ENCODE results near the gene APOD.
"Not testable (repeated sequence)": the region's sequence is repeated elsewhere in the genome, so short reads cannot be mapped to it uniquely, and the experiment has no call there.

APOD gene

DNA sequence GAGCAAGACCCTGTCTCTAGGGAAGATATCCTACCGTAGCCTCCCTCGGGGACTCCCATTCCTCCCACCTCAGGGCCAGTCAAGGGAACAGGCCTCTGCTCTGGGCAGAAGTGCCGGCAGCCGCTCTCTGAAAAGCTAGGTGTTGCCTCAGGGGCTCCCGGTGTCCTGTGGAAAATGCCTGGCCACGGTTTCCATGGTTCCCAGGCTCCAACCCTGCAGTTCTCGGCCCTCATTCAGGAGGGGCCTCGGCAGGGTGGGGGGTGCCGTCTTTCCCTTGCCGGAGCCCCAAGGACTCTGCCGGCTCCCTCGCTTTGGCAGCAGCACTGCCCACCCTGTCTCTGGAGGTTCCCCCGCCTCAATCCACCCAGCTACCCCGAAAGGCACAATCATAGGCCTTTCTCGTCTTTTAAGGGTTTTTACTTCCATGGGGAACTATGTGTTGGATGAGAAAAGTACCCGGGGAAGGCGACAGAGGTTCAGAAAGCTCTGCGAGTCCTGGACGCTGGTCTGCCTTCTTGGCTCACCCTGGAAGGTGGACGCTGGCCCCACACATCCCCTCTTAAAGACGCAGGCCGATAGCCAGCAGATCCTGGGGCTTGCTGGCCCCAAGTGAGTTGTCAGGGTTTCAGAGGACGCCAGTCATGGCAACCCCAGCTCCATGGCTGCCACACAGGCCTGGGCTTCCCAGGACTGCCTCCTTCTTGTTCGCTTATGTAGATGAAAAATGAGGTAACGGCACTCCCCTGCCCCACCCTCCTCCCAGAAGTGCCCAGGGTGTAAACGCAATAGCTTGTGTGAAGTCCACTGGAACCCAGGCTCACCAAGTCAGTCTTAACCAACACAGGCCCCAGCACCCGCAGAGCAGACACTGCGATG is 34.3 kb upstream of the APOD start:
- not testable (repeated sequence) for DNase-seq (ENCODE audit: low read depth in 2 of 2)

DNA sequence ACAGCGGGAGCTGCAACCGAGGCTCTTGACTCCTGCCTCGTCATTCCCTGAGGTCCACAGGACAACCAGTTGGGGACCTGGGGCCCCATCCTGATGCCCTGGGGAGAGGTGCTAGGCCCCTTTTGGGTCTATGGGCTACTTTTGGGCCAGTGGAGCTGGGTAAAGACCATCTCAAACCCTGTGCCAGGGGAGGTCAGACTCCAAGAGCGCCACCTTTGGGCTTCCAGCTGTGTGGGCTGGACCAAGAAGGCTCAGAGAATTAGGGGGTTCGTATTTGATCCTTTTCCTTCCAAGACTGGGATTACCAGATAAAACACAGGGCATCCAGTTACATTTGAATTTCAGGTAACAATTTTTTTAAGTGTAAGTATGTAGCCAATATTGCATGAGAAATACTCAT is 33.4 kb upstream of the APOD start:
- DNase-seq (ENCODE audit: low read depth in 2 of 2) = not testable (repeated sequence)

DNA sequence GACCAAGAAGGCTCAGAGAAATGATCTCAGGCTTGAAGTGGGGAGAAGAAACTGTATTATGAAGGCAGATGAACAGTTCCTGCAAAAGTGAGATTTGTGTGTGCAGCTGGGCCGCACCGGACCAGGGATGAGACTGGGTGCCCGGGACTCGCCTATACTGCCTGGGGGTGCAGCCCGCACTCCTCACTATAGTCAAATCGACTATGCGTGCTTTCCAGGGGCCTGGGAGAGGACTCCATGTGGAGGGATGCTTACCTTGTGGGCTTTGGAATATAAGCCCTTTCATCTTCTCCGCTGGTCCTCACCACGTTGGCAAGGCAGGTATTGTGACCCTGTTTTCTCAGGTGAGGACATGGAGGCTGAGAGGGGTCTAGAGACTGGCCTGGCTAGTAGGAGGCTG is 32.9 kb upstream of the APOD start:
- DNase-seq (ENCODE audit: low read depth in 2 of 2) = no peak

DNA sequence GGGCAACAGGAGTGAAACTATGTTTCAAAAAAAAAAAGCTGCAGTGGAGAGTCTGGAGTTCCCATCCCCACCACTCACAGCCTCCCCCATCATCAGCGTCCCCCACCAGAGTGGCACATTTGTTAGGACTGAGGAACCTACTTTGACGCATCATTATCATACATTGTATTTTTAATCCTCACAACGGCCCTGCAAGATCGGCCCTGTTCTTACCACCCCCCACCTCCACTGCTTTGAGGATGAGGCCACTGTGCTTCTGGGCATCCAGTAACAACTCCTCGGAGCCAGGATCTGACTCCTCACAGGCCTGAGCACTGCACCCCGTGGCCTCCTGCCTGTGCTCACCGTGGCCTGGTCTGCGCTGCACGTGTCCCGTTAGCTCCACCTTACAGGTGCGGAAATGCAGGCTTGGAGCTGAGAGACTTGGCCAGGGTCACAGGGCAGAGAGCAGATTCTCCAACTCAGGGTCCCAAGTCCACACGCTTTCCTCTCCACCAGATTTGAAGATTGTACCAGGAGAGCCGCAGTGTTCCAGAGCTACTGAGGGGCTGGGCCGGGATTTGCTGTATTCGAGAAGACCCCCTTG is 32.3 kb upstream of the APOD start:
- not testable (repeated sequence) for DNase-seq (ENCODE audit: low read depth in 2 of 2)

DNA sequence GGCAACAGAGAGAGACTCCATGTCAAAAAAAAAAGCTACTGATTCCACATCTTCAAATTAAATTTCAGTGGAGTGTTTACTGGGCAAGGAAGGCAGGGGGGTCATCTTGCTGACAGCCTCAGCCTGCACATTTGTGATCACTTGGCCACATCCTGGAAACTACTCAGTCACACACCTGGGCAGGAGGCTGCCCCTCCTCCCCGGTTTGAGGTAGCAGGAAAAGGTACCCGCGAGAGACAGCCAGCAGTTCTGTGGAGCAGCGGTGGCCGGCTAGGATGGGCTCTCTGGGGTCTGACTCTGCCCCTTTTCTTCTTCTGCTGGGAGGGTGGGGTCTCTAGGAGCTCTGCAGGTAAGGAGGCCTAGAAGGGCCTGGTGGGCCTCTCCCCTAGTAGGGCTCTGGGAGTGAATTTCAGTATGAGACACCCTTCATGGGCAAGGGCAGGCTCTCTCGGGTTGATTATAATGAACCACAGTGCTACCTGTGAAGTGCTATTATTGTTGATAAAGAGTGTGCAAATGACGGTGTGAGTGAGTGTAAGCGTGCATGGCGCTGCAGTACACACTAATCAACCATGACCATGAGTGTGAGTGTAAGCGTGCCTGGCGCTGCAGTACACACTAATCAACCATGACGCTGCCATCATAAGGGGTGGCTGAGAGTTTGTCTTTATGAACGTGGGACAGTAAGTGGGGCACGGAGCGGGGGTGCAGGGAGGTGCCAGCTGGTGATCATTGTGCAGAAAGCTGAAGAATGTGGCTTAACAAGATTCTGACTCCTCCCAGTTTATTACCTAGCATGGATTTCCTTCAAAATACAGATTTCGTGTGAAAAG is 31.1 kb upstream of the APOD start:
- DNase-seq (ENCODE audit: low read depth in 2 of 2) = not testable (repeated sequence)

DNA sequence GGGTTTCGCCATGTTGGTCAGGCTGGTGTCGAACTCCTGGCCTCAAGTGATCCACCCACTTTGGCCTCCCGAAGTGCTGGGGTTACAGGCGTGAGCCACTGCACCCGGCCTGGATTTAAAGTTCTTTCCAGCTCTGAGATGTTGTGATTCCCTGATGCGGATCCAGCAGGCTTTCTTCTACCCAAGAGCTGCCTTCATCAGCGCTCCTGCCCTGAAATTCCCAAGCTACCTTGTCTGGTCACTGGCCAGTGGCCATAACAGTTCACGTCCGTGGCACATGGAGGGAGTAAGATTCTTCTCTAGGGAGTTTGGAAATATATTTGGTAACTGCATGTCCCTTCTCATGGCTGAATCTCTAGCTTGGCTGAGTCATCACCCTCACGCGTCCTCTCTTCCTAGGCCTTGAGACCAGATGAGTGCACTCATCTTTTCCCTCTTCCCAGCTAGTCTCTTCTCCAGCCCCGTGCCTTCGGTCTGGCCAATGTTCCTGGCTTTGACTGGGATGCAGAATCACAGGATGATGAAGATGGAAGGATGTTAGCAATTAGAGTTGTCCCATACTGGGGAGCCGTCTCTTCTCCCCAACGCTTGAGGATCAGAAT is 29.8 kb upstream of the APOD start:
- DNase-seq (ENCODE audit: low read depth in 2 of 2) = no peak

DNA sequence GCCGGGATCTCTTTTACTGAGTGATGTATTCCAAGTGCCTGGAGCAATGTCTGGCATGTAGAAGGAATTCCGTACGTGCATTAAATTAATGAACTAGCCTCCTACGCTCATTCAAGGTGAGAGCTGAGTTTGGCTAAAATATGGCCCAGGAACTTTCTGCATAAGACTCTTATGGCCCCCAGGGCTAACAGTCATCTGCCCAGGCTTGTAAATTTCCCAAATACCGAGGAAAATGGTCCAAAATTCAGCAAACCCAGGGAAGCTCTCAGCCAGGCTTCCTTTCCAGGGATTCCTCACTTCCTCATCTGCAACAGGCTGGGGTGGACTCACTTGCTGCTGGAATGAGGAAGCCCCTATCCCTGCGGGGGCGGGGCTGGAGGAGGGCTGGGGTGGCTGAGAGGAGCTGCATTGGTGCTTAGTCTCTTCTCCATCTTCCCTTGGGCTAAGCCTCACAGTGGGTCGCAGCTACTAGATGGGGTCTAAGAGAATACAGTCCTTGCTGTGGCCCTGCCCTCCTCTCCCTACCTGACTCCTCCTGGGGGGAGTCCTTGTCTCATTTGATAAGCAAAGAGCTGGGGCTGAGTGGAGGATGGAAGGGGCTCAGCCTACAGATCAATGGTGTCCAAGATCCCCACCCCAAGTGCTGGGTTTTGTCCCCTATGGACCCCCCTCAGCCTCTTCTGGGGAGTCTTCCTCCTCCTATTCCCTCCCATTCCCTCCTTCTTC is 28.5 kb upstream of the APOD start:
- no peak for DNase-seq (ENCODE audit: low read depth in 2 of 2)

DNA sequence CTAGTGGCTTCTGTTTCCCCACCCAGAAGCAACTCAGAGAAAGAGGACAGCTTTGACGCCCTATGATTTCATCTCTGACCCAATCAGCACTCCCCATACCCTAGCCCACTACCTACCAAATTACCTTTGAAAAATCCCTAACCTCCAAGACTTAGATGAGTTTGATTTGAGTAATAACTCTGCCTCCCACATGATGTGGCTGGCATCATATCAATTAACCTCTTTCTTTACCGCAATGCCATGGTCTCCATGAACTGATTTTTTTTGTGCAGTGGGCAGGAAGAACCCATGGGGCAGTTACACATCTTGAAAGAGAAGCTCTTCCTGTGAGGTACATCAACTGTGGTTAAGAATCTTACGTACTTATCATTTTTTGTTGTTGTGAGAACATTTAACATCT is 25.5 kb upstream of the APOD start:
- no peak for DNase-seq (ENCODE audit: low read depth in 2 of 2)

DNA sequence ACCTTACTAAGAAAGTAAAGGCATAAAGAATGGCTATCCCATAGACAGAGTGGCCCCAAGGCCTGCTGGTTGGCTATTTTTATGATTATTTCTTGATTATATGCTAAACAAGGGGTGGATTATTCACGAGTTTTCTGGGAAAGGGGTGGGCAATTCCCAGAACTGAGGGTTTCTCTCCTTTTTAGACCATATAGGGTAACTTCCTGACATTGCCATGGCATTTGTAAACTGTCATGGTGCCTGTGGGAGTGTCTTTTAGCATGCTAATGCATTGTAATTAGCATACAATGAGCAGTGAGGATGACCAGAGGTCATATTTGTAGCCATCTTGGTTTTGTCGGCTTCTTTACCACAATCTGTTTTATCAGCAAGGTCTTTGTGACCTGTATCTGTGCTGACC is 18.0 kb upstream of the APOD start:
- DNase-seq (ENCODE audit: low read depth in 2 of 2) = not testable (repeated sequence)

DNA sequence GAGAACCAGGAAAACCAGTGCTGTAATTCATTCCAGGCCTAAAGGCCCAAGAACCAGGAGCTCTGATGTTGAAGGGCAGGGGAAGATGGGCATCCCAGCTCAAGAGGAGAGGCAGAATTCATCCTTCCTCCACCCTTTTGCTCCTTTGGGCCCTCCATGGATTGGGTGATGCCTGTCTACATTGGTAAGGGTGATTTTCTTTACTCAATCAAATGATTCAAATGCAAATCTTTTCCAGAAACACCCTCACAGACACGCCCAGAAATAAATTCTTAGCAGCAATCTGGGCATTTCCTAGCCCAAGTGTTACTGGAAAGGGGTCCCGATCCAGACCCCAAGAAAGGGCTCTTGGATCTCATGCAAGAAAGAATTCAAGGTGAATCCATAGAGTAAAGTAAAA is 17.6 kb upstream of the APOD start:
- no peak for DNase-seq (ENCODE audit: low read depth in 2 of 2)

DNA sequence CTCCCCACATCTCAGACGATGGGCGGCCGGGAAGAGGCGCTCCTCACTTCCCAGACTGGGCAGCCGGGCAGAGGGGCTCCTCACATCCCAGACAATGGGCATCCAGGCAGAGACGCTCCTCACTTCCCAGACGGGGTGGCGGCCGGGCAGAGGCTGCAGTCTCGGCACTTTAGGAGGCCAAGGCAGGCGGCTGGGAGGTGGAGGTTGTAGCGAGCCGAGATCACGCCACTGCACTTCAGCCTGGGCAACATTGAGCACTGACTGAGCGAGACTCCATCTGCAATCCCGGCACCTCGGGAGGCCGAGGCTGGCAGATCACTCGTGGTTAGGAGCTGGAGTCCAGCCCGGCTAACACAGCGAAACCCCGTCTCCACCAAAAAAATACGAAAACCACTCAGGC is 16.2 kb upstream of the APOD start:
- not testable (repeated sequence) for DNase-seq (ENCODE audit: low read depth in 2 of 2)

DNA sequence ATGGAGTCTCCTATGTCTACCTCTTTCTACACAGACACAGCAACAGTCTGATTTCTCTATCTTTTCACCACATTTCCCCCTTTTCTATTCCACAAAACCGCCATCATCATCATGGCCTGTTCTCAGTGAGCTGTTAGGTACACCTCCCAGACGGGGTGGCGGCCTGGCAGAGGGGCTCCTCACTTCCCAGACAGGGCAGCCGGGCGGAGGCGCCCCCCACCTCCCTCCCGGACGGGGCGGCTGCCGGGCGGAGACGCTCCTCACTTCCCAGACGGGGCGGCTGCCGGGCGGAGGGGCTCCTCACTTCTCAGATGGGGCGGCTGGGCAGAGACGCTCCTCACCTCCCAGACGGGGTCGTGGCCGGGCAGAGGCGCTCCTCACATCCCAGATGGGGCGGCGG is 15.8 kb upstream of the APOD start:
- DNase-seq (ENCODE audit: low read depth in 2 of 2) = not testable (repeated sequence)

DNA sequence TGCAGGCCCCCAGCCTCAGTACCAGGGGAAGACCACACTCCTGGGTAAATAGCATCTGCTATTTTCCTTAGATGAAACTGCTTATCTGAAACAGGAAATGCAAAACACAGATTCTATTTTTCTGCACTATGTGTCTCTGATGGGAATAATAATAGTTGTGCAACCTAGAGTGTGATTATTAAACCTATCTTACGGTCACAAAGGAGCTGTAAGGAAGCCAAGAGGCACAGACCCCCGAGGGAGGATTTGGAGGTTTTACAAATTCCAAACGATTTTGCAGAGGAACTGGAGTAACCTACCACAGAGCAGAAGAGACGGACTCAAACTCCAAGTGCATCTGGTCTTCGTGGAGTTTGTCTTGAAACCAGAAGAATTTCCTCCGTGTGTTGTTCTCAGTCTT is 14.1 kb upstream of the APOD start:
- DNase-seq (ENCODE audit: low read depth in 2 of 2) = no peak

DNA sequence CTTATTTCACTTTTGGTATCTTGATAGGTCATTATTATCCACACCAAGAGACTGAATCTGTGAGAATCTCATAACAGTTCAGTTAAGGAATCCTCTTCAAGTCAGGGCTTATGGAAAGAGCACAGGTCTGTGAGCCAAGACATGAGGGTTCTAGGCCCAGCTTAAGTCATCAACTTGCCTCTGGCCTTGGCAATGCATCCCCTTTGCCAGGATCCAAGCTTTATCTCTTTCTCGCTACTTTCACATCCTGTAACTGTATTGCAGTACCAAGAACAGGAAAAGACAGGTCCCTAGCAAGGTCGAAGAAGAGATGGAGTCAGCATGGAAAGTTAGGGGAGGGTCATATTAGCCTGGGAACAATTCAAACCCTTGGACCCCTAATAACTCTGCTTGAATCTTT is 13.5 kb upstream of the APOD start:
- DNase-seq (ENCODE audit: low read depth in 2 of 2) = no peak

DNA sequence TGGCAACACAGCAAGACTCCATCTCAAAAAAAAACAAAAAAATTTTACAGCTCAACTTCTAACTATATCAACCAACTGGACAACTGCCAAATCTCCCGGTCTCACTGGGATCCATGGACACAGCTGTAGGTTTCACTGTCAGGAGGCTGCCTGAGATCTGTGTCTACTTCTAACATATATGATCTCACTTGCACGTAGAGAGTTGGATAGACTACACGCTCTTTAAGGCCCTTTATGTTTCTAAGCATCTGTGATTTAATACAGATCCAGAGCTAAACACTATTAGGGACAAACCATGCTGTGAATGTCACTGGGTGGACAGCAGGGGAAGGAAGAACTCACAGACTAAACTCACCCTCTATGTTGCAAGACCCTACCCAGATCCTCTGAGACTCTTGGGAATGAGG is 13.0 kb upstream of the APOD start:
- no peak for DNase-seq (ENCODE audit: low read depth in 2 of 2)

DNA sequence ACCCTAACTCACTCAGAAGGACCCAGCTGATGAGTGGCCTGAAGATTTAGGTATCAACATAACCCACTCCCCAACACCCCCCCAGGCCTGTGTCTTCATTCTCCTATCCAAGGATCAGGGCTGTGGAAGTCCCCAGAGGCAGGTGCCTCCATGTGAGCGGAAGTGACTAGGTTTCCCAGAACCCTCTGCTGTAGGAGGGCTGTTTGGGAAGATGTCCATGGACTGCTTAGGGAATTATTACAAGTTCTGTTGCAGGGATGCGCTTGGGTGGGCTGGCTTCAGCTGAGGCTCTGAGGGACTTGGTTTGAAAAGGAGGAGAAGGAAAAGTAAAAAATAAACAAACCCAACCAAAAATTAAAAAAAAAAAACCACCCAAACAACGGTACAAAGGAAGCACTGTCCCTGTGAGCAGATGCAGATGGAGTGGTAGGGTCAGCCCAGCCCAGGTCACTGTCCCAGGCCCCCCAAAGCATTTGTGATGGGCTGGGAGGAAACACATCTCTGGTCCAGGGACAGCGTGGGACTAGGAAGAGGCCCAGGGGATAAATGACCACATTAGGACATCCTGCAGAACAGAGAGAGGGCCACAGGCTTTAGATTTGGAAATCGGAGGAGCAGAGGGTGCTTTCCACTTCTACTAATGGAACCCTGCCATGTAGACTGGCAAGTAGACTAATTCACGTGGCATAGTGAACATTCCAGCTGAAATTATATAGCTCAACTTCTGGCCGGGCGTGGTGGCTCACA is 12.2 kb upstream of the APOD start:
- no peak for DNase-seq (ENCODE audit: low read depth in 2 of 2)

DNA sequence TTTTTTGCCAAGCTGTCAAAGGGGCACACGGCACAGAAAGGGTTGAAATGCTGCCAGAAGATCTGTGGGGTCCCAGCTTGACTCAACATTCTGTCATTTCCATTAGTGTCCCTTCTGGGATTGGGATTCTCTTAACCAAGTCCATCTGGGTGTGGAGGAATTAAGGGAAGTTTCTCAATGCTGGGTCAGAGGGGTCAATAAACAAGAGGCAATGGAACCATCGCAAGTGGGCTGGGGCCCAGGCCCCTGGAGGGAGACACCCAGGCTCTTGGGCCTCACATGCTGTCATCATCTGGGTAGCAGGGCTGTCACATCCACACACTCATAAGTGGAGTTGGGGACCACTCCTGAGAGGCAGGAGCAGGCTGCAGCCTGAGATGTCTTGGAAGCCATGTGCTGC is 8.1 kb upstream of the APOD start:
- no peak for DNase-seq (ENCODE audit: low read depth in 2 of 2)

DNA sequence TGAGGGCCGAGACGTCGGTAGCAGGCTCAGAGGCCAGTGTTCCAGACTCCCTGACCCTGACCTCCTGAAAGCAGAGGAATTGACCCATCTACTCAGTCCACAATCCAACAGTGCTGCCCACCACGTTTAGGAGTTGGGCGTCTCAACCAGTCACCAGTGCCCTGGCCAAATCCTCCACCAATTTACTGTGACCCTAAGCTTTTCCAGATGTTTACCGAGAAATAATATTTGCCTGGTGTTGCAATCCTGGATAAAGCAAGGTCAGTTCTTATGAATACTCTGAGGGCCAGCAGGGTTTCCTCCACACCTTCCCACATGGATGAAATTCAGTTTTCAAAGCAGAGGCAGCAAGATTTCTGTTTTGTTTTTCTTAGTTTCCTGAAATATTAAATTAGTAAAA is 7.5 kb upstream of the APOD start:
- DNase-seq (ENCODE audit: low read depth in 2 of 2) = no peak

DNA sequence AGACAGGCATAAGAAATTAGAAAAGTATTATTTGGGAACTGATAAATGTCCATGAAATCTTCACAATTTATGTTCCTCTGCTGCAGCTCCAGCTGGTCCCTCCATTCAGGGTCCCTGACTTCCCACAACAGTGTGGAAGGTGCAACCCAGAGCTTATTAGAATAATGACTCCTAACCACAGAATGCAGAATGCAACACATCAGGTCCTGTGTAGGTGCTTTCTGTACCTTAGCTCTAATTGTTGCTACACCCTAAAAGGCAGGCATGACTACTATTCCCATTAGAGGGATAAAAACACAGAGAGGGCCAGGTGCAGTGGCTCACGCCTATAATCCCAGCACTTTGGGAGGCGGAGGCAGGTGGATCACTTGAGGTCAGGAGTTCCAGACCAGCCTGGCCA is 6.6 kb upstream of the APOD start:
- DNase-seq (ENCODE audit: low read depth in 2 of 2) = not testable (repeated sequence)

DNA sequence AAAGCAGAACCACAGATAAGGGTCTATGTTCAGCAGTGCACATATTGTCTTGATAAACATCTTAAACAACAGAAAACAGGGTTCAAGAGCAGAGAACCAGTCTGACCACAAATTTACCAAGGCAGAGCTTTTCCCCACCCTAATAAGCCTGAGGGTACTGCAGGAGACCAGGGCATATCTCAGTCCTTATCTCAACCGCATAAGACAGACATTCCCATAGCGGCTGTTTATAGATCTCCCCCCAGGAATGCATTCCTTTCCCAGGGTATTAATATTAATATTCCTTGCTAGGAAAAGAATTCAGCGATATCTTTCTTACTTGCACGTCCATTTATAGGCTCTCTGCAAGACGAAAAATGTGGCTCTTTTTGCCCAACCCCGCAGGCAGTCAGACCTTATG is 6.1 kb upstream of the APOD start:
- DNase-seq (ENCODE audit: low read depth in 2 of 2) = not testable (repeated sequence)

DNA sequence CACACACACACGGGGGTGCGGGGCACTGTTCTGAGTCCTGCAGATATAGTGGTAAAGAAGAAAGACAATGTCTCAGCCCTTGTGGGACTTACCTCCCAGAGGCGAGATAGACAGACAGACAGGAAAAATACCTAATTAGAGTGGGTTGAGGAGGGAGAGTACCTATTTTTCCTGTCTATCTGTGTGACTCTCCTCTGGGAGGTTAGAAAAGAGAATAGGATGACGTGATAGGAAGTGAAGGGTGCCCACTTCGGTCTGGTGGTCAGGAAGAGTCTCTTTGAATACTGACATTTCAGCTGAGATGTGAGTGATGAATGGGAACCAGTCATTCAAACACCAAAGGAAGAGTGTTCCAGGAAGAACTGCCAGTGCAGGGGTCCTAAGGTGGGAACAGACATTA is 4.1 kb upstream of the APOD start:
- DNase-seq (ENCODE audit: low read depth in 2 of 2) = no peak
